Left lung (tissue), 10 donors: Measurements from ENCODE around the gene JAK1. TPM values are rescaled to one million over a fixed set of nuclear protein-coding genes. Genes with fewer than 3 reads are reported as not detected.

Experiments used
- ATAC-seq: fragments of 200-7000 bp; cut with Tn5 transposase; one replicate; pipeline ENCODE4 v1.9.1; 2020; ENCODE audit warnings: moderate library complexity
- DNase-seq, 4 donors: peaks; one replicate each; pipeline ENCODE4 v3.0.0-alpha.2; 2013 to 2020
- H3K27ac ChIP-seq, 2 donors: fragments of 200-600 bp; sonication (generic) in 1 of 2; one replicate each; pipeline versions ENCODE4 v1.5.0 to v1.8.0; 2020 to 2021
- H3K27me3 ChIP-seq, 2 donors: fragments of 200-600 bp; sonication (generic) in 1 of 2; one replicate each; pipeline versions ENCODE4 v1.5.0 to v1.8.0; 2020 to 2021
- H3K36me3 ChIP-seq, 2 donors: fragments of 200-600 bp; sonication (generic) in 1 of 2; one replicate each; pipeline versions ENCODE4 v1.5.0 to v1.8.0; 2020 to 2021
- H3K4me1 ChIP-seq, 2 donors: fragments of 200-600 bp; one replicate each; pipeline ENCODE4 v1.8.0; 2021
- H3K4me3 ChIP-seq, 2 donors: fragments of 200-600 bp; sonication (generic) in 1 of 2; one replicate each; pipeline versions ENCODE4 v1.5.0 to v1.8.0; 2020 to 2021; ENCODE audit warnings: mild to moderate bottlenecking in 1 of 2
- H3K9me3 ChIP-seq, 2 donors: fragments of 200-600 bp; sonication (generic) in 1 of 2; one replicate each; pipeline versions ENCODE4 v1.5.0 to v1.8.0; 2020 to 2021
- intact Hi-C, 2 donors: fragments of 100-400 bp; cut with DNase I; formaldehyde crosslinking; loops; one replicate each; pipeline versions ENCODE4 v1.11.2 to v1.14.2; 2022
- polyA plus RNA-seq, 6 donors: library from polyadenylated mRNA; unstranded; fragments of 120-200 nt; gene quantifications; one replicate each; pipeline ENCODE4 v1.2.1, GENCODE V29; 2013; ENCODE audit not compliant: insufficient read length in 6 of 6
- total RNA-seq, 2 donors: library from RNA; stranded (reverse); fragmentation: NEBNext Ultra II Directional; extraction: Animal tissue kit (Norgen Biotek cat#: 25700); gene quantifications; one replicate each; pipeline ENCODE4 v1.2.1, GENCODE V29; 2021
- TF ChIP-seq, protein P1 (sequence below), 2 donors: fragments of 200-600 bp; sonication (generic) in 1 of 2; IDR thresholded peaks; one replicate each; pipeline versions ENCODE4 v1.5.0 to v1.8.0; 2021; ENCODE audit warnings: antibody characterized with exemption in 2 of 2
- donor health status: DM: no; HTN: yes; CAD: no.
- donor health status: DM: no; HTN: no; CAD: no.

JAK1 gene
- total and polyA plus RNA-seq, 8 donors = 103 to 162 (median 115) TPM

DNA sequence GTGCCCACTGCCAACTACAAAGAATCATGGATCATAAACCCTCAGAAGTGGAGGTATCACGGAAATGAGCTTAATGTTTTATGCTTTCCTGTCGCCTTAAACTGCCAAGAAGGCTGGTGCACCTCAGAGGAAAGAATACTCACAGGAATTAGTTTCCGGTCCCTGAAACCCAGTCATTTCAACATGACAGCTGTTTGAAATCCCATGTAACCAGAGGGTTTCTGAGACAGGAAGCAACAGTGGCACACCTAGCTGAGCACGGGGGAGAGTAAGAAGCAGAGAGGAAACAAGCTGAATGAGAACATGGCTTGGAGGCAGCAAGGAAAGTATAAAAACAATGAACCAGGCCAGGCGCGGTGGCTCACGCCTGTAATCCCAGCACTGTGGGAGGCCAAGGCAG is 3.9 kb downstream of the JAK1 start:
- TF ChIP-seq, protein P1, sequence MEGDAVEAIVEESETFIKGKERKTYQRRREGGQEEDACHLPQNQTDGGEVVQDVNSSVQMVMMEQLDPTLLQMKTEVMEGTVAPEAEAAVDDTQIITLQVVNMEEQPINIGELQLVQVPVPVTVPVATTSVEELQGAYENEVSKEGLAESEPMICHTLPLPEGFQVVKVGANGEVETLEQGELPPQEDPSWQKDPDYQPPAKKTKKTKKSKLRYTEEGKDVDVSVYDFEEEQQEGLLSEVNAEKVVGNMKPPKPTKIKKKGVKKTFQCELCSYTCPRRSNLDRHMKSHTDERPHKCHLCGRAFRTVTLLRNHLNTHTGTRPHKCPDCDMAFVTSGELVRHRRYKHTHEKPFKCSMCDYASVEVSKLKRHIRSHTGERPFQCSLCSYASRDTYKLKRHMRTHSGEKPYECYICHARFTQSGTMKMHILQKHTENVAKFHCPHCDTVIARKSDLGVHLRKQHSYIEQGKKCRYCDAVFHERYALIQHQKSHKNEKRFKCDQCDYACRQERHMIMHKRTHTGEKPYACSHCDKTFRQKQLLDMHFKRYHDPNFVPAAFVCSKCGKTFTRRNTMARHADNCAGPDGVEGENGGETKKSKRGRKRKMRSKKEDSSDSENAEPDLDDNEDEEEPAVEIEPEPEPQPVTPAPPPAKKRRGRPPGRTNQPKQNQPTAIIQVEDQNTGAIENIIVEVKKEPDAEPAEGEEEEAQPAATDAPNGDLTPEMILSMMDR (IDR thresholded peaks at IDR 0.05) = no peak
- Histone ChIP-seq H3K4me1 (peaks cover 3 to 73% of the 10 kb centered on the region in 2 donors), H3K4me3 (no peak overlapping the region)

GRCh38 chr1:64961923-64962322 is 4.4 kb downstream of the JAK1 start:
- DNase-seq (no peak), ATAC-seq (no peak)
- H3K36me3 ChIP-seq = no peaks in the 10 kb centered on the region
- TF ChIP-seq, protein P1 (IDR thresholded peaks at IDR 0.05) = no peak
- H3K27me3 ChIP-seq = no peaks in the 10 kb centered on the region
- no peaks in the 10 kb centered on the region for H3K9me3 ChIP-seq
- intact Hi-C loops = no loop called here
- H3K4me3 ChIP-seq = no peak overlapping the region
- peak overlapping the region; percentile 10 to 25 for H3K27ac ChIP-seq
- H3K4me1 ChIP-seq = peaks cover 8 to 73% of the 10 kb centered on the region in 2 donors

More for the DNA sequence above, 3.9 kb downstream of the JAK1 start:
- DNase-seq (no peak), ATAC-seq (no peak)
- Histone ChIP-seq H3K27ac (peak overlapping the region; percentile 10 to 25), H3K9me3 (no peaks in the 10 kb centered on the region), H3K27me3 (no peaks in the 10 kb centered on the region), H3K36me3 (no peaks in the 10 kb centered on the region)
- intact Hi-C loops = no loop called here

DNA sequence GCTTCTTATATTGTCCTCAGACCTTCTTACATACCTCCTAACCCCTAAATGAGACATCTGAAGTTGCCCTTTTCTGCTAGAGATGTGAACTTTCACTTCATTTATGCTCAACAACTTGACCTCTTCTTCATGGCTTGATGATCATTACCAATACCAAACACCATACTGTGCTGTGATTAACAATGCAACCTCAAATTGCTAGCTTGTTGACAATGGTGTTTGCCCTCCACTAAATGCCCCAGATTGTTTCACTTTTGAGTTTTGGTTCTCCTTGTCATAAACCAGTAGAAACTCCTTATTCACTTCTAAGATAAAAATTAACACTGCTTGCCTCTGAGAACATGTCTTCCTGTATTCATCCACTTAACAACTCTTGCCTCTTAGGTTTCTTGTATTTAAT is 5.6 kb downstream of the JAK1 start:
- peaks cover 20 to 82% of the 10 kb centered on the region in 2 donors for H3K4me1 ChIP-seq
- no peak for DNase-seq
- TF ChIP-seq, protein P1 (IDR thresholded peaks at IDR 0.05) = no peak
- H3K27me3 ChIP-seq = no peaks in the 10 kb centered on the region
- ATAC-seq = no peak
- H3K4me3 ChIP-seq = no peak overlapping the region
- H3K36me3 ChIP-seq = no peaks in the 10 kb centered on the region
- intact Hi-C loops = no loop called here
- no peaks in the 10 kb centered on the region for H3K9me3 ChIP-seq
- H3K27ac ChIP-seq = no peak overlapping the region

DNA sequence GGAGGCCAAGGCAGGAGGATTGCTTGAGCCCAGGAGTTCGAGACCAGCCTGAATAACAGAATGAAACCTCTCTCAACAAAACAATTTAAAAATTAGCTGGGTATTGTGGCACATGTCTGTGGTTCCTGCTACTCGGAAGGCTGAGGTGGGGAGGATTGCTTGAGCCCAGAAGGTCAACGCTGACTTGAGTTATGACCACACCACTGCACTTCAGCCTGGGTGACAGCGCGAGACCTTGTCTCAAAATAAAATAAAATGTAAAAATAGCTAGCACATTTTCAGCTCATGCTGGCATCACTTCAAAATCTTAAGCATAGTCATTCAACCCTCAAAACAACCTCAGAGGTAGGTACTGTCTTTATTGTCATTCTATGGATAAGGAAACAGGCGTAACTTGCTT is 6.4 kb downstream of the JAK1 start:
- Histone ChIP-seq H3K27me3 (no peaks in the 10 kb centered on the region), H3K36me3 (no peaks in the 10 kb centered on the region), H3K4me3 (no peak overlapping the region), H3K9me3 (no peaks in the 10 kb centered on the region), H3K4me1 (peaks cover 25 to 85% of the 10 kb centered on the region in 2 donors), H3K27ac (no peak overlapping the region)
- DNase-seq (no peak), ATAC-seq (no peak)
- intact Hi-C loops = loop anchor here in 1 of 2 donors (10.0 kb wide), 1 partner anchor 75 kb away; no protein-coding TSS in a partner anchor
- TF ChIP-seq, protein P1 (IDR thresholded peaks at IDR 0.05) = no peak

- DNase-seq (no peak), ATAC-seq (peak; percentile 21)
- peak overlapping the region in 1 of 2 donors; percentile 71 for H3K27ac ChIP-seq
- TF ChIP-seq, protein P1 (IDR thresholded peaks at IDR 0.05) = no peak
- H3K4me1 ChIP-seq = peaks cover 24 to 86% of the 10 kb centered on the region in 2 donors
- H3K27me3 ChIP-seq = no peaks in the 10 kb centered on the region
- intact Hi-C loops = loop anchor here in 1 of 2 donors (10.0 kb wide), 1 partner anchor 72 kb away; no protein-coding TSS in a partner anchor
- H3K9me3 ChIP-seq = no peaks in the 10 kb centered on the region
- no peaks in the 10 kb centered on the region for H3K36me3 ChIP-seq
- H3K4me3 ChIP-seq = no peak overlapping the region
Measured at GRCh38 chr1:64956733-64957441, 9.5 kb downstream of the JAK1 start.
